Upper lobe of right lung (tissue), 1 donor: ENCODE data around the gene DUSP5. TPM values are rescaled to one million over a fixed set of nuclear protein-coding genes. Genes with fewer than 3 reads are reported as not detected.

Source experiments
- ATAC-seq: fragments of 200-7000 bp; cut with Tn5 transposase; one replicate; pipeline ENCODE4 v1.9.1; 2020; ENCODE audit warnings: mild to moderate bottlenecking, moderate library complexity
- DNase-seq: peaks from one replicate; pipeline ENCODE4 v3.0.0-alpha.2; 2020
- H3K27ac ChIP-seq: fragments of 200-600 bp; one replicate; pipeline ENCODE4 v1.8.0; 2022
- H3K27me3 ChIP-seq: fragments of 200-600 bp; one replicate; pipeline ENCODE4 v1.8.0; 2022; ENCODE audit warnings: mild to moderate bottlenecking
- H3K36me3 ChIP-seq: fragments of 200-600 bp; one replicate; pipeline ENCODE4 v1.8.0; 2022
- H3K4me1 ChIP-seq: fragments of 200-600 bp; one replicate; pipeline ENCODE4 v1.8.0; 2022
- H3K4me3 ChIP-seq: fragments of 200-600 bp; one replicate; pipeline ENCODE4 v1.8.0; 2022; ENCODE audit warnings: mild to moderate bottlenecking
- H3K9me3 ChIP-seq: fragments of 200-600 bp; one replicate; pipeline ENCODE4 v1.8.0; 2022
- intact Hi-C: fragments of 100-400 bp; cut with DNase I; formaldehyde crosslinking; loops from one replicate; pipeline ENCODE4 v1.11.0; 2022
- total RNA-seq: library from RNA; stranded (reverse); fragmentation: NEBNext Ultra II Directional; extraction: Animal tissue kit (Norgen Biotek cat#: 25700); gene quantifications from one replicate; pipeline ENCODE4 v1.2.1, GENCODE V29; 2021
- TF ChIP-seq, protein P1 (sequence below): fragments of 200-600 bp; IDR thresholded peaks from one replicate; pipeline ENCODE4 v1.8.0; 2022; ENCODE audit warnings: antibody characterized with exemption
- donor health status: DM: no; HTN: yes; CAD: no; lungs with severe emphysema.

DUSP5 gene
- total RNA-seq, 1 donor from 2014 or later = 24.0 TPM

- ATAC-seq (peak; percentile 25), DNase-seq (no peak)
- peak overlapping the region; percentile 62 for H3K27ac ChIP-seq
- H3K4me1 ChIP-seq = peaks cover 89% of the 10 kb centered on the region
- TF ChIP-seq, protein P1, sequence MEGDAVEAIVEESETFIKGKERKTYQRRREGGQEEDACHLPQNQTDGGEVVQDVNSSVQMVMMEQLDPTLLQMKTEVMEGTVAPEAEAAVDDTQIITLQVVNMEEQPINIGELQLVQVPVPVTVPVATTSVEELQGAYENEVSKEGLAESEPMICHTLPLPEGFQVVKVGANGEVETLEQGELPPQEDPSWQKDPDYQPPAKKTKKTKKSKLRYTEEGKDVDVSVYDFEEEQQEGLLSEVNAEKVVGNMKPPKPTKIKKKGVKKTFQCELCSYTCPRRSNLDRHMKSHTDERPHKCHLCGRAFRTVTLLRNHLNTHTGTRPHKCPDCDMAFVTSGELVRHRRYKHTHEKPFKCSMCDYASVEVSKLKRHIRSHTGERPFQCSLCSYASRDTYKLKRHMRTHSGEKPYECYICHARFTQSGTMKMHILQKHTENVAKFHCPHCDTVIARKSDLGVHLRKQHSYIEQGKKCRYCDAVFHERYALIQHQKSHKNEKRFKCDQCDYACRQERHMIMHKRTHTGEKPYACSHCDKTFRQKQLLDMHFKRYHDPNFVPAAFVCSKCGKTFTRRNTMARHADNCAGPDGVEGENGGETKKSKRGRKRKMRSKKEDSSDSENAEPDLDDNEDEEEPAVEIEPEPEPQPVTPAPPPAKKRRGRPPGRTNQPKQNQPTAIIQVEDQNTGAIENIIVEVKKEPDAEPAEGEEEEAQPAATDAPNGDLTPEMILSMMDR = no peak
- peak overlapping the region; percentile 17 for H3K4me3 ChIP-seq
- H3K9me3 ChIP-seq = no peaks in the 10 kb centered on the region
- no peaks in the 10 kb centered on the region for H3K27me3 ChIP-seq
- intact Hi-C loops = no loop called here
- peaks cover 14% of the 10 kb centered on the region for H3K36me3 ChIP-seq
Measured at GRCh38 chr10:110502851-110503301, 5.2 kb downstream of the DUSP5 start.

DNA sequence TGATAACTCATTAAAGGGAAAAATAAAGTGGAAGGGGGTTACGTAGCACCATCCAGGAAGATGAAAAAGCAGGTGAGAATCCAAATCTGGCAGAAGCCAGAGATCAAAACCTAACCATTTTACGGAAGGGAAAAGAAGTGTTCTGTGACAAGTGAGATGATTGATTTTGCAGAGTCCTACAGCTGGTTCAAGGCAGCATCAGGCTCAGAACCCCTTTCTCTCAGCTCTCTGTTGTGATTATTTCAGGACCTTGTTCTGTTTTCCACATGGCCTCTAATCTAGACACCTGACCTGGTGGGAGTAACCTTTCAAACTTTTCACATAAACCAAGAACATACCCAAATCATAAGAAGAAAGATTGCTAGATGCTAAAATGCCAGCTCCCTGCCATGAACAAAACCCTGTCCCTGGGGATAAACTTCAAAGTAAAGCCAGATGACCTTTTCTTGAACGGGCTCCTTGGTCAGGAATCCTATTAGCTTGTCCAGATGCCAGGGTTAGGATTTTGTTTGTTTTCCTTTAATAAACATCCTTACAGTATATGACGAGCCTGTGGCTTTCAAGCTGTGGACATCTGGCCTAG, 5.9 kb downstream of the DUSP5 start:
- Histone ChIP-seq H3K4me1 (peaks cover 90% of the 10 kb centered on the region), H3K9me3 (no peaks in the 10 kb centered on the region), H3K4me3 (peak overlapping the region; percentile 17), H3K27ac (peak overlapping the region; percentile 62), H3K36me3 (peaks cover 14% of the 10 kb centered on the region), H3K27me3 (no peaks in the 10 kb centered on the region)
- DNase-seq (no peak), ATAC-seq (no peak)
- intact Hi-C loops = no loop called here
- TF ChIP-seq, protein P1 = no peak

- Histone ChIP-seq H3K36me3 (peaks cover 14% of the 10 kb centered on the region), H3K4me1 (peaks cover 85% of the 10 kb centered on the region), H3K4me3 (peak overlapping the region; percentile 9), H3K27ac (peak overlapping the region; percentile 62), H3K9me3 (no peaks in the 10 kb centered on the region), H3K27me3 (no peaks in the 10 kb centered on the region)
- intact Hi-C loops = no loop called here
- TF ChIP-seq, protein P1 = no peak
- DNase-seq (no peak), ATAC-seq (peak; percentile 66)
Measured at GRCh38 chr10:110504111-110504735, 6.5 kb downstream of the DUSP5 start.

DNA sequence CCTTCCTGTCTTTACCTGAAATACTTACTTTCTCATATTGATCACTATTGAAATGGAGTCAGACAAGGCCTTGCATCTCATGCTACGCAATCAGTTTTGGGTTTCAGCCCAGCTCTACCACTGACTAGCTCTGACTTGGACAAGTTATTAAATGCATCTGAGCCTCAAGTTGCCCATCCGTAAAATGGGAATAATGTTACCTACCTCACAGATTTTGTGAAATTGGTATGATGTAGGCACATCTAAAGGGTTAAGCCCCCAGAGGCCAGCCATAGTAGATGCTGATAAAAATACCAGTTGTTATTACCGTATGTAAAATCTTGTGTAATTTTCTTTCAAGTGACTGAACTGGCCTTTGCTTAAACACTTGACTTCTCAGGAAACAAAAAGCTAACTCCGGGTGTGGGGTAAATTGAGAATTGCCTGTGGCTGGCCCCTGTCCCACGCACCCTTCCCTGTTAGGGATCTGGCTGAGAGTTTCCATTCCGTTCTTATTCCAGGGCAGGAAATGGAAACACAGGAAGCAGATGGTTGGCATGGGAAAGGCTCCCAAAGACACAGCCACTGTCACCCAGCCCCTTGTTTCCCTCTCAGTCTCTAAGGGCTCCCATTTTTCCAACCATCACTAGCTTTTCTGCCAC, 7.5 kb downstream of the DUSP5 start:
- peaks cover 23% of the 10 kb centered on the region for H3K36me3 ChIP-seq
- DNase-seq (no peak), ATAC-seq (peak; percentile 7)
- no peaks in the 10 kb centered on the region for H3K9me3 ChIP-seq
- H3K4me1 ChIP-seq = peaks cover 78% of the 10 kb centered on the region
- no peak overlapping the region for H3K4me3 ChIP-seq
- TF ChIP-seq, protein P1 = no peak
- H3K27ac ChIP-seq = peak overlapping the region; percentile 62
- H3K27me3 ChIP-seq = no peaks in the 10 kb centered on the region
- intact Hi-C loops = no loop called here

- H3K27ac ChIP-seq = no peak overlapping the region
Measured at GRCh38 chr10:110506448-110506847, 8.7 kb downstream of the DUSP5 start.

More at GRCh38 chr10:110506448-110506847, 8.7 kb downstream of the DUSP5 start:
- Histone ChIP-seq H3K36me3 (peaks cover 35% of the 10 kb centered on the region), H3K4me1 (peaks cover 66% of the 10 kb centered on the region), H3K4me3 (no peak overlapping the region), H3K27me3 (no peaks in the 10 kb centered on the region), H3K9me3 (no peaks in the 10 kb centered on the region)
- intact Hi-C loops = no loop called here
- DNase-seq (no peak), ATAC-seq (no peak)
- TF ChIP-seq, protein P1 = no peak
